PC-9 (cell line): Measurements from ENCODE around the gene SNX32.

Source experiments
- CTCF ChIP-seq: fragments of 200-600 bp; sonication (generic); conservative IDR thresholded peaks from 2 replicates; pipeline ENCODE4 v1.6.1; 2017; ENCODE audit warnings: mixed run types, antibody characterized with exemption, mild to moderate bottlenecking, moderate library complexity
- EZH2 ChIP-seq: fragments of 200-600 bp; sonication (generic); IDR thresholded peaks from 2 replicates; pipeline ENCODE4 v1.8.0; 2017; ENCODE audit warnings: antibody characterized with exemption, low read depth

GRCh38 chr11:65865550-65866172 is 31.9 kb downstream of the SNX32 start:
- TF ChIP-seq CTCF (no peak), EZH2 (no peak)
